ENCODE data around the gene QKI.

QKI gene

DNA sequence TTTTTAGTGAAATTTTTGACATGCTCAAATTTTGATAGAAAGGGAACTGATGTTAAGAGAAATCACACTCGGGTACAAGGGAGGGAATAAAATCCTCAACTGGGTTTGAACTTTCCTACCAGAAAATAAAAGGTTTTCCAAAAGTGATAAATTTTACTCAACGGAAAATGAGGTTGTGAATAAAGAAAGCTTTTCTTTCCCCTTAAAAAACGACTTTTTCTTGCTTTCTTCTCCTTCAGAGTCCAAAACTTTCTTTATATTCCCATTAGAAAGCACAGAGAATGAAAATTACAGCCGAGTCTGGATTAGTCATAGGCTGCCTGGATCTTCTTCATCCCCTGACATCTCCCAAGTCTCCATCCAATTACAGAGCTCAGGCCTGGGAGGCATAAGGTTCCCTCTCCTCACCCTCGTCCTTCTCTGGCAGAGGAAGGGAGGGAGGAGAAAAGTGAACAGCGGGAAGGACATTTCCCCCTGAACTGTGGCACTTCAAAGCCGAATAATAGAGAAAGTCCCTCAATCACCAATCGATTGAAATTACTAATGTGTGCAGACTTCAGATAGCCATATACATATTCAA is 28.1 kb upstream of the QKI start:
- Histone ChIP-seq H3K4me3 (ENCODE audit: low read length) (no peak overlapping the region), H3K36me3 (replicated peaks; ENCODE audit: insufficient read depth, low read length) (no peaks in the 10 kb centered on the region), H3K27ac (ENCODE audit: low read length) (no peak overlapping the region), H3F3A (ENCODE audit: insufficient read depth, low read length) (no peaks in the 10 kb centered on the region), H3K27me3 (replicated peaks; ENCODE audit: insufficient read depth, low read length) (no peaks in the 10 kb centered on the region), H3K4me2 (ENCODE audit: low read depth, low read length) (no peak overlapping the region), H4K20me1 (ENCODE audit: insufficient read depth, low read length) (no peaks in the 10 kb centered on the region), H3K9me3 (replicated peaks; ENCODE audit: insufficient read depth, low read length) (no peaks in the 10 kb centered on the region), H3K9ac (ENCODE audit: low read length) (no peak overlapping the region), H3K9me2 (replicated peaks; ENCODE audit: insufficient read depth, low read length) (no peaks in the 10 kb centered on the region), H2AFZ (ENCODE audit: low read length) (no peak overlapping the region), H3K79me2 (ENCODE audit: low read length) (no peaks in the 10 kb centered on the region), H3K4me1 (ENCODE audit: low read length) (no peaks in the 10 kb centered on the region)
- TF ChIP-seq CTCF (IDR thresholded peaks at IDR 0.05; ENCODE audit: low read length): no peak
- TF ChIP-seq EZH2 (optimal IDR thresholded peaks at IDR 0.05; ENCODE audit: low read depth, low read length): no peak
- no peak for TF ChIP-seq EZH2phosphoT487 (IDR thresholded peaks at IDR 0.05; ENCODE audit: low read length)
- no peak for DNase-seq

DNA sequence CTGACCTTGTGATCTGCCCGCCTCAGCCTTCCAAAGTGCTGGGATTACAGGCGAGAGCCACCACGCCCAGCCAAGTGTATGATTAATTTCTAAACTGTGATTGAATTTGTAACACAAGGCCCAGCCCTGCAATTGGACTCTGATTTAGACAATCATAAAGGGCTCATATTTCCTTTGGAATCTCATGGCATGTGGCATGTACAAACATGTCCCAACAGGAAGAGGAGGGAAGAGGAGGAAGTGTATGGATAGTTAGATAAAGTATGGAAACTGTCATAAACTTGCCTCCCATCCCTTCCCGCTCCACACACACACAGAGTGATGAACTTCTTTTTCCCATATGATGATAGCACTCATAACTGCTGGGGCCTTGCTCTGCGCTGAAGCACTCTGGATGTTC is 27.2 kb upstream of the QKI start:
- no peaks in the 10 kb centered on the region for H3K36me3 ChIP-seq (replicated peaks; ENCODE audit: insufficient read depth, low read length)
- H2AFZ ChIP-seq (ENCODE audit: low read length): no peak overlapping the region
- H4K20me1 ChIP-seq (ENCODE audit: insufficient read depth, low read length): no peaks in the 10 kb centered on the region
- no peaks in the 10 kb centered on the region for H3K9me3 ChIP-seq (replicated peaks; ENCODE audit: insufficient read depth, low read length)
- H3K4me2 ChIP-seq (ENCODE audit: low read depth, low read length): no peak overlapping the region
- H3K4me3 ChIP-seq (ENCODE audit: low read length): no peak overlapping the region
- TF ChIP-seq EZH2phosphoT487 (IDR thresholded peaks at IDR 0.05; ENCODE audit: low read length): no peak
- no peak for TF ChIP-seq CTCF (IDR thresholded peaks at IDR 0.05; ENCODE audit: low read length)
- TF ChIP-seq EZH2 (optimal IDR thresholded peaks at IDR 0.05; ENCODE audit: low read depth, low read length): no peak
- H3K4me1 ChIP-seq (ENCODE audit: low read length): no peaks in the 10 kb centered on the region
- H3K79me2 ChIP-seq (ENCODE audit: low read length): no peaks in the 10 kb centered on the region
- no peaks in the 10 kb centered on the region for H3K27me3 ChIP-seq (replicated peaks; ENCODE audit: insufficient read depth, low read length)
- no peaks in the 10 kb centered on the region for H3F3A ChIP-seq (ENCODE audit: insufficient read depth, low read length)
- H3K9ac ChIP-seq (ENCODE audit: low read length): no peak overlapping the region
- no peaks in the 10 kb centered on the region for H3K9me2 ChIP-seq (replicated peaks; ENCODE audit: insufficient read depth, low read length)
- no peak overlapping the region for H3K27ac ChIP-seq (ENCODE audit: low read length)
- DNase-seq: no peak

DNA sequence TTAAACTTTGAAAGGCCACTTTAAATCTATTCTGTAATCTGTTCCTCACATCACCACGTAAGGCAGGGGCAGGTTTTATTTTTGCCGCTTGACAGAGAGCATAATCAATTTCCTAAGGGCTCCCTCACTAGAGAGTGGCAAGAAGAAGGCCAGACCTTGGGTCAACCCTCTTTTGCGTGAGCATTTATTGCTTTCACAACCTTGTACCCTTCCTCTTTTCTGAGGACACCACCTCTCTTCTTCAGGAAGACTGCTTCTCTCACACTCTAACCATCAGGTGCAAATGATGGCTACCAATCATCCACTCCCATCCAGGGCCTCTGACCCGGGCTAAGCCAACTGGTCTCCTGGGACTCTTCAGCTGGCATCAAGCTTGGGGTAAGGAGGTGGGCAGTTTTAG is 25.2 kb upstream of the QKI start:
- no peaks in the 10 kb centered on the region for H3K79me2 ChIP-seq (ENCODE audit: low read length)
- H3K27ac ChIP-seq (ENCODE audit: low read length): no peak overlapping the region
- TF ChIP-seq CTCF (IDR thresholded peaks at IDR 0.05; ENCODE audit: low read length) (no peak), EZH2phosphoT487 (IDR thresholded peaks at IDR 0.05; ENCODE audit: low read length) (no peak), EZH2 (optimal IDR thresholded peaks at IDR 0.05; ENCODE audit: low read depth, low read length) (no peak)
- no peak overlapping the region for H3K4me3 ChIP-seq (ENCODE audit: low read length)
- H3F3A ChIP-seq (ENCODE audit: insufficient read depth, low read length): no peaks in the 10 kb centered on the region
- no peaks in the 10 kb centered on the region for H4K20me1 ChIP-seq (ENCODE audit: insufficient read depth, low read length)
- H3K9me2 ChIP-seq (replicated peaks; ENCODE audit: insufficient read depth, low read length): no peaks in the 10 kb centered on the region
- H3K27me3 ChIP-seq (replicated peaks; ENCODE audit: insufficient read depth, low read length): no peaks in the 10 kb centered on the region
- no peaks in the 10 kb centered on the region for H3K9me3 ChIP-seq (replicated peaks; ENCODE audit: insufficient read depth, low read length)
- no peak overlapping the region for H3K9ac ChIP-seq (ENCODE audit: low read length)
- H3K4me1 ChIP-seq (ENCODE audit: low read length): no peaks in the 10 kb centered on the region
- H2AFZ ChIP-seq (ENCODE audit: low read length): no peak overlapping the region
- H3K36me3 ChIP-seq (replicated peaks; ENCODE audit: insufficient read depth, low read length): no peaks in the 10 kb centered on the region
- H3K4me2 ChIP-seq (ENCODE audit: low read depth, low read length): no peak overlapping the region
- no peak for DNase-seq

Measured in MM.1S (cell line).